Hippocampal formation (tissue), 2 donors: ENCODE data around the gene KCNT2.
"Not testable (repeated sequence)": the region's sequence is repeated elsewhere in the genome, so short reads cannot be mapped to it uniquely, and the experiment has no call there.

Source experiments
- DNase-seq, 2 donors: peaks; one replicate each; lab custom pipeline; 2025; lab: John Stamatoyannopoulos, UW

Gene KCNT2

DNA sequence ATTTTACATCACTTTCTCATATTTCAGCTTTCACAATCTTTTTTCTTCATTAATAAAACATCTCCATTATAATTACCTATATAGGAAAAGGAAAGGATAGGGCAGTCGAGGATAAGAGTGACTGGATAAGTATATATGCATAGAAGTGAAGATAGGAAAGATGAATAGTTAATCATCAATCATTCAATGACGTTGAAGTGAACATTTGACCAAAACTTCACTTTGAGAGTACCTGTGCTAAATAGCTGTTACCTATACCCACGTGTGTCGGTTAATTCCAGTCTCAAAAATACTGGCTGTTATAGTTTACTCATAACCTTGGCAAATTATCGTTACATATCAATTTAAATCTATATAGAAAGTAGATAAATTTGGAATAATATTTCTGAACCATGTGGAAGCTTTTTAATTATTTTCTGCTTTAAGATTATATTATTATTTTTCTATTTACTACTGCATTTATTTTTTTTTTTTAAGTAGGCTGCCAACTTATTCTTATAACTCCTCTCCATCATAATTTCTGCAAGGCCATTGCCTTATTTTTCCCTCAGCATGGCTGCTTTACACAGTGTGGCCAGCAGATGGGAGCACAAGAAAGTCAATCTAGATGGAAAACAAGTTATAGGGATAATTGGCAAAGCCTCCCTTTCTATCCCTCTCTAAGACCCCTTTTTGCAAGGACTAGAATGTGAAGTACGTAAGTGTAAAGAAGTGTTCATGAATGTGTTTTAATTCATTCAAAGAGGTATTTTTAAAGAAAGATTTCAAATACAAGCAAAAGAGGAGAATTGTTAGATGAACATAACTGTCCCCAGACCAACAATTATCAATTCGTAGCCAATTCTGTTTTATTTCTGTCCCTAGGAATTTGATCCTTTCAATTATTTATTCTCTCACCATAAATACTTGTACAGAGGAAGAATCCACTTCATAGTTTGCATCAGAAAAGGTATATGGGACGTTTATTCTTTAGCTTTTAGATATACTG, 290.4 kb downstream of the KCNT2 start:
- DNase-seq, result peak in 1 of 2 donors; percentile 34

DNA sequence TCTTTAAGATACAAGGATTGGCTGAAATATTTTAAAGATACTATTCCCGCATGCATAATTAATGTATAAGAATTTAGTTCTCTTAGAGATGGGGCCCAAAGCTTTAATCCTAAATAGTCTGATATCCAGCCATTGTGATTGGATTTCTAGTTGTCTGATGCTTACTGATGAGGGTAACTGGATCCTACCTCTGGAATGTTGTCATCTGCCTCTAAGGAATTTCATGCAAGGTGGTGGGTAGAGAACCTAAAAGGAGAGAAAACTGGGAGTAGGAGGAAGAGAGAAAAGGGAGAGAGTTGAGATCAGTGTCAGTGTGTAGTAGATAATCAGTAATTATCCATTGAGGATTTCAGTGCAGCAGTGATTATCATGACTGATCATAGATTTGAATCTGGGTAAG, 295.5 kb downstream of the KCNT2 start:
- DNase-seq, result no peak

DNA sequence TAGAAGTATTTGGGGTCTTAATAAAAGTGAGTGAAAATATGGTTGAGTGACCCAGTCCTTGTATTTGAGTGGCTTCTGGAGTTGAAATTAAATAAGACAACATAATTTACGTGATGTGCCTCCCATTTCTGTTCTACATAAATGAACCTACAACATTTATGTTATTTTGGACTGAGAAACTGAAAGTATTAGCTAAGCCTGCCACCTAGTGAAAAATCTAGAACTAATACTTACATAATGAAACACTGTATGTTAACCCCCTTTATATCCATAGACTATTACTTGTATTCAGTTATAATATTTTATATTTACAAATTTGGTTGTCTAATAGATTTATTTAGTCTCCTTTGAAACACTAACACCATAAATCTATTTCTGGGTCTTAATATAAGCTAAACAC, 298.9 kb downstream of the KCNT2 start:
- peak in 1 of 2 donors; percentile 12 for DNase-seq

DNA sequence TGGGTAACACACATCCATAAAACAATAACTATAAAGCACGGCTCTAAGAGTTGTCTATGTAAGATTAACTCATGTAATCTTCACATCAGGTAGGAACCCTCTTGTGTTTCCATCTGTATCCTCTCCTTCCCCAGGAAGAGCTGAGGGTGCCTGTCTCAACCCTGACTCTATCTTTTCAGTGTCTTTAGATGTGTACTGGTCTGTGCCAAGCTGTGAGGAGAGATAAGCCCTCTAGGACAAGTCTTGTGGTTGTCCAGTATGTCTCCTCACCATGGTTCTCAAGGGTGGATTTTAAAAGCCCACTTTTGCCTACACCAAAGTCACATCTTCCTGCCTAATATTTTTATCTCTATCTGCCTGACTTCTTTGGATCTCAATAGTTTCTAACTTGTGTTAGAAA, 300.1 kb downstream of the KCNT2 start:
- DNase-seq, result no peak

DNA sequence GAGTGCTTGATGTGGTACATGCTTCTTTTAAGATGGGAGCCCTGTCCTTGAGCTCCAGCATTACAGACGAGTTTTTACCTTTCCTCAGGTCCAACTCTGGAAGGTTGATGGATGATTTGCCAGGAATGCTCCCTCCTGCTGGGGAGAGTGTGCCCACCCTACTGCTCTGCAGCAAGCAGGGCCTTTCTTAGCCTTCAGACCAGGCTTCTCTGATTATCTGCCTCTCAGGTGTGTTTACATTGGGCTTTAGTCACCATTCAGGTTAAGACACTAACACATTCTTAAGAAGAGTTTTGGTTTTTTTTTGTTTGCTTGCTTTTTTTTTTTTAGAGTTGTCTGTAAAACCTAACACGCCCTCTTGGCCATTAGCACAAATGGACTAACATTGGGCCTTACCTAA, 301.8 kb downstream of the KCNT2 start:
- DNase-seq, result no peak

DNA sequence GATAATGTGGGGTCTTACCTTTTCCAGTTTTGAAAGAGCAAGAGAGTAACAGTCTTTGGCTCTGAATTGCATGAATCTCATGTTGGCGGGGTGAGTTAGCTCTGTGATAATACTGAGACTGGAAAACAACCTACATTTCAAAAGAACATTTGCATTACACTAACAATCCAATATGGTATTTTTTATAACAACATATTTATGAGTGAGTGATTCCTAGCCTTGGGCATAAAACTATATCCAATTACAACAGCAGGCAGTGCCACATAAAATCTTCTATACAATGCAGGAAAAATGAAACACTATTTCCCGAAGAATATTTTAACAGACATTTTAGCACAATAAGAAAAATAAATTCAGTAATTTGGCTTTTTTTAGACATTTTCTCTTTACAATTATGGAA, 303.0 kb downstream of the KCNT2 start:
- DNase-seq, result no peak

DNA sequence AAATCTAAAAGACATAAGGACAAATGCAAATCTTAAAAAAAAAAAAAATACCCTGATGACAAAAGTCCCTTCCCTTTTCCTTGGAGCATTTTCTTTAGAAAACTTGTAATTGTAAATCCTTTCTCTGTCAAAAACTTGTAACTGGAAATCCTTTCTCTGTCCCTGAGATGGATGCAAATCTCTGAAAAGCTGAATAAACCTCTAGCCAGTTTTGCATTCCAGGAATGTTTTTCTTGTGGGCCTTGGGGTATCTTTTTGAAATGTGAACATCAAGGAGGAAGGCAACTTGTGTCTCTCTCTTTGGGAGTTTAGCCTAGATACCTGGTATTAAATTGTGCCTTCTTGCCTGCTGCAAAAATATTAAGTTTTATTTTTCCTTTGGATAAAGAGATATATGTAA, 305.3 kb downstream of the KCNT2 start:
- no peak for DNase-seq

DNA sequence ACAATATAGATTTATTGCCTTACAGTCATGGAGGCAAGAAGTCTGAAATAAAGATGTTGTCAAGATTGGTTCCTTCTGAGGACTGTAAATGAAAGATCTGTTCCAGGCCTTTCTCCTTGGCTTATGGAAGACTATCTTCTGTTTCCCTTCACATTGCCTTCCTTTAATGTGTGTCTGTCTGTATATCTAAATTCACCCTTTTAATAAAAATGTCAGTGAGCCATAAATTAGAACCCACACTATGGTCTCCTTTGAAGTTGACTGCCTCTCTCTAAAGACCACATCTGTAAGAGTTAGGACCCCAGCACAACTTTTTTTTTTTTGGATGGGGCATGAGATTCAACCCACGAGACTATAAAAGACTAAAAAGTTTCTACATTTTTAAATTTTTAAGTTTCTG, 305.8 kb downstream of the KCNT2 start:
- DNase-seq, result no peak

DNA sequence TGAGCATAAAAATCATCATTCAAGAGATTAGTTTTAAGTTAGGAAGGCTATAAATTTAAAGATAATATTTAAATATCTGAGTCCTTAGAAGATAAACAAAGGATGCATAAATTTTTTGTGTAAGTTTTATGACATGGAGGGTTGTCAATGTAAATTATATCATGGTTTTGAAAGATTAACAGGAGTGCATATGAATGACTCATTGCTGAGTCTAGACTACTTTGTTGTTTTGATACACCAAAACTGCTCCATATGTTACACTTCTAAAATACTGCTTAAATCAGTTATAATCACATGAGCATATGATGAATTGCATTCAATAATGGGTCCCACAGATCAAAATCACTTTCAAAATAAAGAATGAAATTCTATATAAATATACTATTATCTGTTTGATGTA, 312.5 kb downstream of the KCNT2 start:
- no peak for DNase-seq

DNA sequence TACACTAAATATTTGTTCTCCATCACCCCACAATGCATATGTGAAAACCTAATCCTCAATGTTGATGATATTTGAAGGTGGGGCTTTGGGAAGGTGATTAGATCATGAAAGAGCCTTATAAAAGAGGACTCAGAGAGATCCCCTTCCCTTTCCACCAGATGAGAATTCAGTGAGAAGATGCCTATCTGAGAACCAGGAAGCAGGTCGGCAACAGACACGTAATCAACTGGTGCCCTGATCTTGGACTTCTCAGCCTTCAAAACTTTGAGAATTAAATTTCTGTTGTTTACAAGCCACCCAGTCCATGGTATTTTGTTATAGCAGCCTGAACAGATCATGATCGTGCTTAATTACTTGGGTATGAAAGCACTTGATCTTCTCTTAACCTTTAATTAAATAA, 329.4 kb downstream of the KCNT2 start:
- DNase-seq, result no peak

DNA sequence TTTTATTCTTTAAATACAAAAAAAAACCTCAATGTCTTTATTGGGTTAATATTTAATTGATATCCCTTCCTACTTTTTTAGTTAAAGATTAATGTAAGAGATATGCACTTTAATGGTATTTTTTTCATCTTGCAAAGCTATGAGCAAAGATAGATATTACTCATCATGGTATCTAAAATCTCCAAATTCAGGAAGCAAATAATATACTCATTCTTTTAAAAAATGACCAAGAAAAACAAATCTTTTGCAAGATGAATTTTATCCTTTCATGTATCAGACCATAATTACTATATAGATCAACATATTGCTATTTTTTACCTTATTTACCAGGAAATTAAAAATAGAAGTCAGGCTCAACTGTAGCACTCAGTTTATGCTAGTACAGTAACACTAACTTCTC, 330.4 kb downstream of the KCNT2 start:
- DNase-seq, result no peak

DNA sequence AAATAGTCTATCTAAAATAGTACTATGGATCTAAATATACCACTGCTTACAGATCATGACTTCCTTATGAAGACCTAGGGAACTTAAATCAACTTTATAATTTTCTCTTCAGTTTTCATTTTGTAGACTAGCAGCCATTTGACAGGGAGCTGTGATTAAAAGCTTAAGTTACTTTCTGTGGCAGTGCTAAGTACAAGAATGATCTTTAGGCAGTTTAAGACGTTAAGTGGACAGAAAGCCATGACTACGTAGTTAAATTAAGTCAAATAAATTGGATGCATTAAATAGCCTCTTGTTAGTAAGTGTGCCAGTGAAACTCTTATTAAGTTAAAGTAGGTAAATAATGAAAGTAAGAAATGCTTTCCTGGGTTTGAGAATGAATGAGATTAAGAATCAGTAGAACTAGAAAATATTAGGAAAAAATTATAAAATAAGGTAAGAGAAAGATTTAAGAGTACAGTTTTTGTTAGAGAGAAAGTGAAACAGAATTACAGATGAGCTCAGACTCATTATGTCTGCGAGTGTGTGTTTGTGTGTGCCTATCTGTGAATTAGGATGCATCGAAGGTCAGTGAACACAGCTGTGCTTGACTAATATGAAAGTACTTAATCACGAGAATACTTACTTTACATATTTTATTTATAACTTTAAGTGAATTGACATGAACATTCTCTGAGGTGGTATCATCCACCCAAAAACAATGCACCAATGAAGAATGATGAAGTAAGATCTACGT, 336.9 kb downstream of the KCNT2 start:
- DNase-seq, result no peak

DNA sequence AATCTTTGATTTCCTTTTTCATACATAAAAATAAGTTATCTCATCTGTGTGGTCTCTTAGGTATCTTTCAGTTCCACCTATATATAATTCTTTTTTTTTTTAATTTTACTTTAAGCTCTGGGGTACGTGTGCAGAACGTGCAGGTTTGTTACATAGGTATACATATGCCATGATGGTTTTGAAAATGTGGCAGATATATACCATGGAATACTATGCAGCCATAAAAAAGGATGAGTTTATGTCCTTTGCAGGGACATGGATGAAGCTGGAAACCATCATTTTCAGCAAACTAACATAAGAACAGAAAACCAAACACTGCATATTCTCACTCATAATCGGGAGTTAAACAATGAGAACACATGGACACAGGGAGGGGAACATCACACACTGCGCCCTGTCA, 345.2 kb downstream of the KCNT2 start:
- not testable (repeated sequence) for DNase-seq

DNA sequence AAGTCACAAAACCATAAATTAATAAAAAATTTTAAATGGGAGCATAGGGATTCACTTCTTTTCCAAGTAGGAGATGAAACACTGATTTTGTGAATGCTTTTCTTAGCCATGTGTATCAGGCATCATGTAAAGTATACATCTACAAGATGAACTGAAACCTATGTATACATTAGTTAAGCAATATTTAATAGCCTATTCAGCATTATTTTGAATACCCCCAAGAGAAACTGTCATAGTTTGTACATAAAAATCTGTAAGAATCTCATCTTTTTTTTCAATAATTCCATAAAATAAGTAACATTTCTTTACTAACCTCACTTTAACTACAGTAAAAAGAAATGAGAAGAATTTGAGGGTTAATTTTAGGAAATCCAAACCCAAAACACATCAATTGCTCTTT, 348.0 kb downstream of the KCNT2 start:
- no peak for DNase-seq

DNA sequence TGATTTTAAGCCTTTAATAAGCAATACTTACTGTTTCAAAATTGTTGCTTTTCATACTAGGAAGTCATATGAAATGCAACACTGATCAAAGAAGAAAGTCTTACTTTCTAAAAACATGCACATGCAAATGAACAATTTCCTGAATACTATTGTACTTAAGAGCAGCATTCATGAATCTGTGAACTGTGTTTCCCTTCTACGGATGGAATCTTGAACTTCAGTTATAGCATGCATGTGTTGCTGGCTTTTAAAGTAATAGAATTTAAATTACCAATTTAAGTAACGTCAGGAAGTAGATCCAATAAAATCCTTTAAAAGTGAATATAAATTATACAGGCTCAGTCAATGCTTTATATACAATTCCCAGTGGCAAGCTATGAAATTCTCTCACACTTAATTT, 348.9 kb downstream of the KCNT2 start:
- no peak for DNase-seq

DNA sequence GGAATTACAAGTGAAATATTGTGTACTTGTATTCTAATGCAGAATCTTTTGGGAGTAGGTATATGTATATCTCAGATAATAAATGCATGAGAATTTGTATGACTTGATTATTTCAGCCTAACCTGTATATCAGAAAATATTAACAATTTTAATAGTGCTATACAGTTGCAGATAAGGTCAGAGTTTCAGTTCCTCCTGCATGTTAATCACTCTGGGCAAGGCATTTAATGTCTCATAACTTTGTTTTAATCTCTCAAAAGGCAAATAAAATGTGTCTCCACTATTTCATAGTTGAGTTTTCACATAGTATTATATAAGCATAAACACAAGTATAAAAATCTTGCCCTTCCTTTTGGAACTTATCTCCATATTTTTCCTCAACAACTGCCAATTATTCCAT, 352.5 kb downstream of the KCNT2 start:
- DNase-seq, result no peak

DNA sequence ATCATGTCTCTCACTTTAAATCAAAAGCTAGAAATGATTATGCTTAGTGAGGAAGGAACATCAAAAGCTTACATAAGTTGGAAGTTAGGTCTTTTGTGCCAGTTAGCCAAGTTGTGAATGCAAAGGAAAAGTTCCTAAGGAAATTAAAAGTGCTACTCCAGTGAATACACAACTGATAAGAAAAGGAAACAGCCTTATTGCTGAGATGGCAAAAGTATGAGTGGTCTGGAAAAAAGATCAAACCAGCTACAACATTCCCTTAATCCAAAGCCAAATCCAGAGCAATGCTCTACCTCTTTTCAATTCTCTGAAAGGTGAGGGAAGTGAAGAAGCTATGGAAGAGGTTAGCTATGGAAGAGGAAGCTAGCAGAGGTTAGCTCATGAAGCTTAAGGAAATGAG, 378.7 kb downstream of the KCNT2 start:
- DNase-seq, result no peak

DNA sequence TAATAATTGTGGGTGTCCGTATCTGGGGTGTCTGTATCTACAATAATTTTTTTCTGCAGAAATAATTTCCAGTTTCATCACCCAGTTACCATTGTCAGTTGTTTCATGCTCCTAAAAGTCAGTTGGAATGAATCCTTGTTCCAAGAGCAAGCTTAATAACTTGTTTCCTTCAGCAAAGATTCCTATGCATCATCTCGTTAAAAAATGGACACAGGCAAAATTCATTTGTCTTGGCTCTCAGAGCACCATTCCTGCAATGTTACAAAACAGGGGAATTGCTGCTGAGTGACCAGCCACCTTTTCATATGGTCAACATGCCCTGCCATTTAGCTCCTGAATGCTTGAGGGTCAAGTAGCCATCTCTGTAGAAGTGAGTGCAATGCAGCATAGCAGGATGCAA, 393.4 kb downstream of the KCNT2 start:
- no peak for DNase-seq

DNA sequence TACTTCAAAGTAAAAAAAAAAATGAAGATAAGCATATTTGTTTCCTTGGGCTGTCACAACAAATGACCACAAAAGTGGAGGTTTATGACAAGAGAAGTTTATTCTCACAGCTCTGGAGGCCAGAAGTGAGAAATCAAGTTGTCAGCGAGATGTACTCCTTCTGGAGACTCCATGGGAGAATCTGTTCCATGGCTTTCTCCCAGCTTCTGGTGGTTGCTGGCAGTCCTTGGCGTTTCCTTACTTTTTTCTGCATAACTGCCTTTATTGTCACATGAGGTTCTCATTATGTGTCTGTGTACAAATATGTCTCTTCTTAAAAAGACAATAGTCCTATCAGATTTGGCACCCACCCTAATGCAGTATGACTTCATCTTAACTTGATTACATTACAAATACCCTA, 398.3 kb downstream of the KCNT2 start:
- DNase-seq, result no peak

DNA sequence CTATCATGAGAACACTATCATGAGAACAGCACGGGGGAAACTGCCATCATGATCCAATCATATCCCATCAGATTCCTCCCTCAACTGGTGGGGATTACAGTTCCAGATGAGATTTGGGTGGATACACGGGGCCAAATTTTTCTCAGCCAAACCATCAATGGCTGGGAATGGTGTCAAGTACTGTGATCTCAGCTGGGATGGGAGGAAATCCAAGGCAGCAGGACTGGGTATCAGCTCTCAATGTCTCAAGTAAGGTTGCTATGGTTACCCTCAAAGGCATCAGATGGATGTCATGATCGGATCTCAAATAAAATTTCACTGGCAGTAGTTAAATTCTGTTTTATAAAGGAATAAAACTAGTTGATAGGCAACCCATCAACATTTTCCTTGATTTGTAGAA, 399.0 kb downstream of the KCNT2 start:
- DNase-seq, result no peak

DNA sequence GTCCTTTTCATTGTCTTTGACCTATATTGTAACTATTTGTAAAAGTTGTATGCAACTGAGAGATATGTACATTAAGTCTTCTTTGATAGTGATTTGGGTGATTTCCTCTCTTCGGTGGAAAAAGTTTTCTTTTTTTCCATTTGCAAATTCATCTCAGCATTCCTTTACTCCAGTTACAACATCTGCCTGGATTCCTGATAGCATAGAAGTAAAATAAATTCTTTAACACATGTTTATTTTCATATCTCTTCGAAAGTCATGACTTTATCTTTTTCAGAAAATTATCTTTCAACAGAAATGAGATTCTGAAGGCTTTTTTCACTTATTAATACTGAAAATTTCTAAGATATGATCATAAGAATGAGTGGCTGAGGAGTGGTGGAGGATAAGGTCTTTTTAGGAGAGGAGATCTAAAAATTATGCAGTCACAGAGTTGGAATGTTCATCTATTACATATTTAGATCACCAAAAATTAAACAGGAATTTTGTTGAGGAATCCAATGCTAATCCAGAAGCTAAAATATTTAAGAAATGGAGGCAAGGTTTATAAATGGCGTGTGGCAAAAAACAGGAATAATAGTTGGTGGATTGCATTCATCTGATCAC, 400.5 kb downstream of the KCNT2 start:
- DNase-seq, result no peak

DNA sequence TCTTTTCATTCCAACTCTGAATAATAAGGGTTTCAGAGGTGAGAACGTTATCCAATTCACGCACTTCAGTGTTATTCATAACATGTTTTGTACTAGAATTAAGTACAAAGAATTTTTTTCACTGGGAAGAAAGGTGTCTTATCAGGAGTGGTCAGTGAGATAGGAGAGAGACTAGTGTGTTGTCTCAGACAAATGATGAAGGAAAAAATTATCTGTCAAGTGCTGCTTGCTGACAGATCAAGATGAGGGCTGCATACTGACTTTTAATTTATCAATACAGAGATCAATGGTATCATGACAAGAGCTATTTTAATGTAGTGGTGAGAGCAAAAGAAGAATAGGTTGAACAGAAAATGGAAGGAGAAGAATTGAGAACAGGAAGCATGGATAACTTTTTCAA, 402.4 kb downstream of the KCNT2 start:
- no peak for DNase-seq

DNA sequence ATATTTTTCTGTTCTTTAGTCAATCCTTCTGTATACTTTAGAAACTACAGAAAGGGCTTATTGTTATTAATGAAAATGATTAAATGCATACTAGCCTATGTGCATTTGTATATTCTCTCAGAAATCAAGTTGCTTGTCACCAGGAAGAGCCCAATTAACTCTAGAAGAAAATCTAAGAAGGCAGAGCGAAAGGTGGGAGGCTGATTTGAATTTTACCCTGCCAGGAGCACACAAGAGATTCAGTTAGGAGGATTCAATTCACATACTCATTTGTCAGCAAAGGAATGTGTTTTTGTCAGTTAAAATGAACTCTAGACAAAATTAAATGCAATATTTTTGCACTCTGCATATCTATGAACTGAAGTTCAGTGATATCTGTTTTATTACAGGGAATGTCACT, 411.8 kb downstream of the KCNT2 start:
- DNase-seq, result no peak
